Measurements from ENCODE around the gene MCCC1. TPM values are rescaled to one million over a fixed set of nuclear protein-coding genes. Genes with fewer than 3 reads are reported as not detected.

Gene MCCC1
- total RNA-seq, 6 experiments from 2014 or later, result 15.1 to 21.2 (median 16.1) TPM

- H3K36me3 Mint-ChIP-seq (ENCODE audit: low read depth), result peaks cover 15% of the 10 kb centered on the region
- no peaks in the 10 kb centered on the region for H3K9me3 Mint-ChIP-seq
- H3K4me1 Mint-ChIP-seq (ENCODE audit: low read depth), result peaks cover 4% of the 10 kb centered on the region
- H3K27me3 Mint-ChIP-seq (ENCODE audit: insufficient read depth), result peaks cover 3% of the 10 kb centered on the region; the same call in 1 of the 2 replicates
- no peak overlapping the region for H3K4me3 Mint-ChIP-seq
- TF ChIP-seq CTCF (IDR thresholded peaks at IDR 0.05), result no peak
- no peak for DNase-seq
- no peak overlapping the region for H3K27ac Mint-ChIP-seq
These were observed 85.4 kb downstream of the MCCC1 start for GRCh38 chr3:183013856-183014255.

GRCh38 chr3:183013074-183013473, 86.2 kb downstream of the MCCC1 start:
- Mint-ChIP-seq H3K27ac (no peak overlapping the region), H3K4me3 (no peak overlapping the region), H3K4me1 (ENCODE audit: low read depth) (peaks cover 7% of the 10 kb centered on the region), H3K27me3 (ENCODE audit: insufficient read depth) (peaks cover 3% of the 10 kb centered on the region; the same call in 1 of the 2 replicates), H3K9me3 (no peaks in the 10 kb centered on the region), H3K36me3 (ENCODE audit: low read depth) (peaks cover 10% of the 10 kb centered on the region)
- DNase-seq, result no peak
- TF ChIP-seq CTCF (IDR thresholded peaks at IDR 0.05), result no peak

- Mint-ChIP-seq H3K4me1 (ENCODE audit: low read depth) (peaks cover 7% of the 10 kb centered on the region), H3K4me3 (no peak overlapping the region), H3K27ac (no peak overlapping the region), H3K9me3 (no peaks in the 10 kb centered on the region), H3K27me3 (ENCODE audit: insufficient read depth) (peaks cover 3% of the 10 kb centered on the region; the same call in 1 of the 2 replicates), H3K36me3 (ENCODE audit: low read depth) (no peaks in the 10 kb centered on the region)
- TF ChIP-seq CTCF (IDR thresholded peaks at IDR 0.05), result no peak
- no peak for DNase-seq
These were observed 90.5 kb downstream of the MCCC1 start for GRCh38 chr3:183008800-183009199.

GRCh38 chr3:183008303-183008702, 91.0 kb downstream of the MCCC1 start:
- Mint-ChIP-seq H3K27ac (no peak overlapping the region), H3K4me3 (no peak overlapping the region)
- no peak for TF ChIP-seq CTCF (IDR thresholded peaks at IDR 0.05)

GRCh38 chr3:183006396-183007002, 92.8 kb downstream of the MCCC1 start:
- H3K9me3 Mint-ChIP-seq, result no peaks in the 10 kb centered on the region
- no peak for TF ChIP-seq CTCF (IDR thresholded peaks at IDR 0.05)
- peaks cover 7% of the 10 kb centered on the region for H3K4me1 Mint-ChIP-seq (ENCODE audit: low read depth)
- no peaks in the 10 kb centered on the region; the same call in 1 of the 2 replicates for H3K27me3 Mint-ChIP-seq (ENCODE audit: insufficient read depth)
- no peak overlapping the region for H3K27ac Mint-ChIP-seq
- no peak overlapping the region for H3K4me3 Mint-ChIP-seq
- H3K36me3 Mint-ChIP-seq (ENCODE audit: low read depth), result no peaks in the 10 kb centered on the region
- DNase-seq, result no peak

More at GRCh38 chr3:183008303-183008702, 91.0 kb downstream of the MCCC1 start:
- Mint-ChIP-seq H3K4me1 (ENCODE audit: low read depth) (peaks cover 7% of the 10 kb centered on the region), H3K27me3 (ENCODE audit: insufficient read depth) (peaks cover 3% of the 10 kb centered on the region; the same call in 1 of the 2 replicates), H3K9me3 (no peaks in the 10 kb centered on the region), H3K36me3 (ENCODE audit: low read depth) (no peaks in the 10 kb centered on the region)
- no peak for DNase-seq
